H1 (cell line): ENCODE data around the gene FGF14. TPM values are rescaled to one million over a fixed set of nuclear protein-coding genes. Genes with fewer than 3 reads are reported as not detected.

ENCODE experiments used
- BCL11A ChIP-seq, 2 experiments: IDR thresholded peaks; one replicate each; pipeline ENCODE4 v1.6.1; 2011; ENCODE audit warnings: low read depth in 2 of 2, low read length in 2 of 2, mild to moderate bottlenecking in 2 of 2
- BRCA1 ChIP-seq: IDR thresholded peaks from 2 replicates; pipeline ENCODE4 v1.6.1; 2012; ENCODE audit warnings: low read depth, low read length, improper control_type of control experiment
- CHD2 ChIP-seq: IDR thresholded peaks from 2 replicates; pipeline ENCODE4 v1.6.1; 2012; ENCODE audit warnings: low read length, improper control_type of control experiment
- EZH2 ChIP-seq: fragments of 200-600 bp; sonication (generic); IDR thresholded peaks from 2 replicates; pipeline ENCODE4 v1.7.1; 2012; ENCODE audit warnings: low read depth, mild to moderate bottlenecking, moderate library complexity, low read length, inconsistent platforms; ENCODE audit not compliant: severe bottlenecking
- GTF2F1 ChIP-seq: IDR thresholded peaks from 2 replicates; pipeline ENCODE4 v1.6.1; 2012; ENCODE audit warnings: low read depth, low read length, improper control_type of control experiment, borderline replicate concordance
- KDM4A ChIP-seq: IDR thresholded peaks from one replicate; pipeline ENCODE4 v1.7.1; 2012; ENCODE audit warnings: low read depth, mild to moderate bottlenecking, moderate library complexity, low read length, inconsistent platforms; ENCODE audit not compliant: severe bottlenecking
- SIRT6 ChIP-seq: IDR thresholded peaks from one replicate; pipeline ENCODE4 v1.7.1; 2012; ENCODE audit warnings: low read length, inconsistent platforms
- SP1 ChIP-seq: IDR thresholded peaks from 2 replicates; pipeline ENCODE4 v1.6.1; 2011; ENCODE audit warnings: low read depth, low read length
- SP4 ChIP-seq: IDR thresholded peaks from 2 replicates; pipeline ENCODE4 v1.6.1; 2012; ENCODE audit warnings: low read length, inconsistent platforms
- SUZ12 ChIP-seq: fragments of 200-600 bp; sonication (generic); IDR thresholded peaks from 2 replicates; pipeline ENCODE4 v1.6.1; 2012; ENCODE audit warnings: mild to moderate bottlenecking, inconsistent platforms, low read length, moderate library complexity, mixed read lengths
- polyA plus RNA-seq, 7 experiments: library from polyadenylated mRNA; depleted of rRNA in 3 of 7; stranded (reverse) in 5 of 7; unstranded in 2 of 7; fragments of >200 nt in 5 of 7; fragments of 200-250 nt in 2 of 7; gene quantifications; 1 replicate in 5 of 7; 2 replicates in 1 of 7; 4 replicates in 1 of 7; pipeline versions ENCODE4 v1.2.1 to v1.2.3, GENCODE V29; 2011 to 2013; ENCODE audit warnings: missing spikeins in 2 of 7, mixed read lengths in 2 of 7
- total RNA-seq: library from RNA; stranded (reverse); fragmentation: NEBNext Ultra II Directional; extraction: Animal tissue kit (Norgen Biotek cat#: 25700); gene quantifications from 2 replicates; pipeline ENCODE4 v1.2.1, GENCODE V29; 2021
- TF ChIP-seq, protein P1 (sequence below): fragments of 300-600 bp; sonication (generic); IDR thresholded peaks from 2 replicates; pipeline ENCODE4 v1.7.1; 2012; ENCODE audit warnings: low read length, moderate library complexity, mild to moderate bottlenecking, inconsistent platforms; ENCODE audit not compliant: insufficient replicate concordance

Gene FGF14
- total and polyA plus RNA-seq, 2 of the 8 experiments (the other 6 are each of a cell fraction or from before 2014, with no cell fraction given) = 0.05 to 0.58 TPM

DNA sequence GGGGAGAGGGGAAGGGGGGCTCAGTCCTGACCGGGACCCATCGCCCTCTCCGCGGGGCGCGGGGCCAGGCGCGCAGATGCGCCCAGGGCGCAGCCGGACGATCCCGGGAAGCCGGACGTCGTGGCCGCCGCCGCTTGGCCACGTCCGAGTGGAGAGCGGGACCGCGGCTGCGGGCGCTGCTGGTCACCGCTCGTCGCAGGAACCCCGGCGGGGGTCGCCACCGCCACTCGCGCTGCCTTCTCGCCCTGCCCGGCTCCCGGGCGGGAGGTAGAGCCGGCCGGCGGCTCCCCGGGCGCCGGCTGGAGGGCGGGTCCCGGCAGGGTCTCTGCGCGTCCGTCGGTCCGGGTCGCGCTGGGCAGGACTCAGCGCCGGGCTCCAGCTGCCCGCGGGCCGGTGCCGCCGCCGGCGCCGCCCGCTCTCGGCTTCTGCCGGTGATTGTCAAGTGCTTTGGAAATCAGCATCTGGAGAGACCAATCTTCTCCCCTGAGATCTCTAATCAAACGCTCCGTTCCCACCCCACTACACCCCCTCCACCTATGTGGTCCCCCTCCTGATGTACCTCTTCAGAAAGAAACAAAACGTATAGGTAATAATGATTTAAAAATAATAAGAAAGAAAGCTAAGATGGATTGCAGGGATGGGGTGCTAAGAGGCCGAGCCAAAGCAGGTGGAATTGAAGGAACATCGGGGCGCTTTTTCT is 484.9 kb downstream of the FGF14 start (continued):
- TF ChIP-seq, protein P1, sequence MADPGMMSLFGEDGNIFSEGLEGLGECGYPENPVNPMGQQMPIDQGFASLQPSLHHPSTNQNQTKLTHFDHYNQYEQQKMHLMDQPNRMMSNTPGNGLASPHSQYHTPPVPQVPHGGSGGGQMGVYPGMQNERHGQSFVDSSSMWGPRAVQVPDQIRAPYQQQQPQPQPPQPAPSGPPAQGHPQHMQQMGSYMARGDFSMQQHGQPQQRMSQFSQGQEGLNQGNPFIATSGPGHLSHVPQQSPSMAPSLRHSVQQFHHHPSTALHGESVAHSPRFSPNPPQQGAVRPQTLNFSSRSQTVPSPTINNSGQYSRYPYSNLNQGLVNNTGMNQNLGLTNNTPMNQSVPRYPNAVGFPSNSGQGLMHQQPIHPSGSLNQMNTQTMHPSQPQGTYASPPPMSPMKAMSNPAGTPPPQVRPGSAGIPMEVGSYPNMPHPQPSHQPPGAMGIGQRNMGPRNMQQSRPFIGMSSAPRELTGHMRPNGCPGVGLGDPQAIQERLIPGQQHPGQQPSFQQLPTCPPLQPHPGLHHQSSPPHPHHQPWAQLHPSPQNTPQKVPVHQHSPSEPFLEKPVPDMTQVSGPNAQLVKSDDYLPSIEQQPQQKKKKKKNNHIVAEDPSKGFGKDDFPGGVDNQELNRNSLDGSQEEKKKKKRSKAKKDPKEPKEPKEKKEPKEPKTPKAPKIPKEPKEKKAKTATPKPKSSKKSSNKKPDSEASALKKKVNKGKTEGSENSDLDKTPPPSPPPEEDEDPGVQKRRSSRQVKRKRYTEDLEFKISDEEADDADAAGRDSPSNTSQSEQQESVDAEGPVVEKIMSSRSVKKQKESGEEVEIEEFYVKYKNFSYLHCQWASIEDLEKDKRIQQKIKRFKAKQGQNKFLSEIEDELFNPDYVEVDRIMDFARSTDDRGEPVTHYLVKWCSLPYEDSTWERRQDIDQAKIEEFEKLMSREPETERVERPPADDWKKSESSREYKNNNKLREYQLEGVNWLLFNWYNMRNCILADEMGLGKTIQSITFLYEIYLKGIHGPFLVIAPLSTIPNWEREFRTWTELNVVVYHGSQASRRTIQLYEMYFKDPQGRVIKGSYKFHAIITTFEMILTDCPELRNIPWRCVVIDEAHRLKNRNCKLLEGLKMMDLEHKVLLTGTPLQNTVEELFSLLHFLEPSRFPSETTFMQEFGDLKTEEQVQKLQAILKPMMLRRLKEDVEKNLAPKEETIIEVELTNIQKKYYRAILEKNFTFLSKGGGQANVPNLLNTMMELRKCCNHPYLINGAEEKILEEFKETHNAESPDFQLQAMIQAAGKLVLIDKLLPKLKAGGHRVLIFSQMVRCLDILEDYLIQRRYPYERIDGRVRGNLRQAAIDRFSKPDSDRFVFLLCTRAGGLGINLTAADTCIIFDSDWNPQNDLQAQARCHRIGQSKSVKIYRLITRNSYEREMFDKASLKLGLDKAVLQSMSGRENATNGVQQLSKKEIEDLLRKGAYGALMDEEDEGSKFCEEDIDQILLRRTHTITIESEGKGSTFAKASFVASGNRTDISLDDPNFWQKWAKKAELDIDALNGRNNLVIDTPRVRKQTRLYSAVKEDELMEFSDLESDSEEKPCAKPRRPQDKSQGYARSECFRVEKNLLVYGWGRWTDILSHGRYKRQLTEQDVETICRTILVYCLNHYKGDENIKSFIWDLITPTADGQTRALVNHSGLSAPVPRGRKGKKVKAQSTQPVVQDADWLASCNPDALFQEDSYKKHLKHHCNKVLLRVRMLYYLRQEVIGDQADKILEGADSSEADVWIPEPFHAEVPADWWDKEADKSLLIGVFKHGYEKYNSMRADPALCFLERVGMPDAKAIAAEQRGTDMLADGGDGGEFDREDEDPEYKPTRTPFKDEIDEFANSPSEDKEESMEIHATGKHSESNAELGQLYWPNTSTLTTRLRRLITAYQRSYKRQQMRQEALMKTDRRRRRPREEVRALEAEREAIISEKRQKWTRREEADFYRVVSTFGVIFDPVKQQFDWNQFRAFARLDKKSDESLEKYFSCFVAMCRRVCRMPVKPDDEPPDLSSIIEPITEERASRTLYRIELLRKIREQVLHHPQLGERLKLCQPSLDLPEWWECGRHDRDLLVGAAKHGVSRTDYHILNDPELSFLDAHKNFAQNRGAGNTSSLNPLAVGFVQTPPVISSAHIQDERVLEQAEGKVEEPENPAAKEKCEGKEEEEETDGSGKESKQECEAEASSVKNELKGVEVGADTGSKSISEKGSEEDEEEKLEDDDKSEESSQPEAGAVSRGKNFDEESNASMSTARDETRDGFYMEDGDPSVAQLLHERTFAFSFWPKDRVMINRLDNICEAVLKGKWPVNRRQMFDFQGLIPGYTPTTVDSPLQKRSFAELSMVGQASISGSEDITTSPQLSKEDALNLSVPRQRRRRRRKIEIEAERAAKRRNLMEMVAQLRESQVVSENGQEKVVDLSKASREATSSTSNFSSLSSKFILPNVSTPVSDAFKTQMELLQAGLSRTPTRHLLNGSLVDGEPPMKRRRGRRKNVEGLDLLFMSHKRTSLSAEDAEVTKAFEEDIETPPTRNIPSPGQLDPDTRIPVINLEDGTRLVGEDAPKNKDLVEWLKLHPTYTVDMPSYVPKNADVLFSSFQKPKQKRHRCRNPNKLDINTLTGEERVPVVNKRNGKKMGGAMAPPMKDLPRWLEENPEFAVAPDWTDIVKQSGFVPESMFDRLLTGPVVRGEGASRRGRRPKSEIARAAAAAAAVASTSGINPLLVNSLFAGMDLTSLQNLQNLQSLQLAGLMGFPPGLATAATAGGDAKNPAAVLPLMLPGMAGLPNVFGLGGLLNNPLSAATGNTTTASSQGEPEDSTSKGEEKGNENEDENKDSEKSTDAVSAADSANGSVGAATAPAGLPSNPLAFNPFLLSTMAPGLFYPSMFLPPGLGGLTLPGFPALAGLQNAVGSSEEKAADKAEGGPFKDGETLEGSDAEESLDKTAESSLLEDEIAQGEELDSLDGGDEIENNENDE = no peak
- TF ChIP-seq SUZ12 = peak; percentile 48
- no peak for TF ChIP-seq SIRT6
- TF ChIP-seq SP4 = no peak
- TF ChIP-seq EZH2 = peak; percentile 25
- TF ChIP-seq CHD2 = no peak
- no peak for TF ChIP-seq SP1
- no peak for TF ChIP-seq BCL11A (IDR thresholded peaks at IDR 0.05; ENCODE audit: low read depth in 2 of 2, low read length in 2 of 2)
- TF ChIP-seq BRCA1 = no peak
- TF ChIP-seq KDM4A = peak; percentile 66
- no peak for TF ChIP-seq GTF2F1
